Astrocyte of the cerebellum (primary cell): ENCODE data around the gene MCM3AP.

Experiments
- DNase-seq: peaks from one replicate; pipeline ENCODE4 v3.0.0-alpha.2; 2011; ENCODE audit warnings: low read depth
- H3K4me3 ChIP-seq: 2 replicates; pipeline ENCODE4 v1.5.1; 2011; ENCODE audit warnings: mild to moderate bottlenecking, low read depth, low read length, moderate library complexity
- in situ Hi-C: cut with HindIII; loops from 2 replicates; pipeline ENCODE4 v1.10.0; 2017; ENCODE audit warnings: low sequenced_read_pairs
- TF ChIP-seq, protein P1 (sequence below): IDR thresholded peaks from 2 replicates; pipeline ENCODE4 v1.5.1; 2012; ENCODE audit warnings: low read length, low read depth, moderate library complexity, mild to moderate bottlenecking; ENCODE audit errors: missing control alignments

Gene MCM3AP

DNA sequence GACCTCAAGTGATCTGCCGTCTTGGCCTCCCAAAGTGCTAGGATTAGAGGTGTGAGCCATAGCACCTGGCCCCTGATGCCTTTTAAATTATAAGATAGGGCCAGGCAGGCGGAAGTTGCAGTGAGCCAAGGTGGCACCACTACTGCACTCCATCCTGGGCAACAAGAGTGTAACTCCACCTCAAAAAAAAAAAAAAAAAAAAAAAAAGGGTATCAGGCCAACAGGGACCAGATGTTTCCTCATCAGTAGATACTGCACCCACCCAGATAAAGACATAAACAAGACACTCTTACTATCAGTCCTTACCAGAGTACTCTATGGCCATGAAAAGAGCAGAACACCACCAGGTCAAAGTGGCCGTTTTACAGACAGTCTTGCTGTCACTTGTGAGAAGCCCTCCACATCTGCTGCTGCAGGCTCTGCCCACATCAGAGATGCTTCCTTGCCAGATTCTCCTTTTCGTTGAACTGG is 35.0 kb upstream of the MCM3AP start:
- H3K4me3 ChIP-seq: no peak overlapping the region
- TF ChIP-seq, protein P1, sequence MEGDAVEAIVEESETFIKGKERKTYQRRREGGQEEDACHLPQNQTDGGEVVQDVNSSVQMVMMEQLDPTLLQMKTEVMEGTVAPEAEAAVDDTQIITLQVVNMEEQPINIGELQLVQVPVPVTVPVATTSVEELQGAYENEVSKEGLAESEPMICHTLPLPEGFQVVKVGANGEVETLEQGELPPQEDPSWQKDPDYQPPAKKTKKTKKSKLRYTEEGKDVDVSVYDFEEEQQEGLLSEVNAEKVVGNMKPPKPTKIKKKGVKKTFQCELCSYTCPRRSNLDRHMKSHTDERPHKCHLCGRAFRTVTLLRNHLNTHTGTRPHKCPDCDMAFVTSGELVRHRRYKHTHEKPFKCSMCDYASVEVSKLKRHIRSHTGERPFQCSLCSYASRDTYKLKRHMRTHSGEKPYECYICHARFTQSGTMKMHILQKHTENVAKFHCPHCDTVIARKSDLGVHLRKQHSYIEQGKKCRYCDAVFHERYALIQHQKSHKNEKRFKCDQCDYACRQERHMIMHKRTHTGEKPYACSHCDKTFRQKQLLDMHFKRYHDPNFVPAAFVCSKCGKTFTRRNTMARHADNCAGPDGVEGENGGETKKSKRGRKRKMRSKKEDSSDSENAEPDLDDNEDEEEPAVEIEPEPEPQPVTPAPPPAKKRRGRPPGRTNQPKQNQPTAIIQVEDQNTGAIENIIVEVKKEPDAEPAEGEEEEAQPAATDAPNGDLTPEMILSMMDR: no peak
- DNase-seq: no peak
- in situ Hi-C loops: no loop called here

DNA sequence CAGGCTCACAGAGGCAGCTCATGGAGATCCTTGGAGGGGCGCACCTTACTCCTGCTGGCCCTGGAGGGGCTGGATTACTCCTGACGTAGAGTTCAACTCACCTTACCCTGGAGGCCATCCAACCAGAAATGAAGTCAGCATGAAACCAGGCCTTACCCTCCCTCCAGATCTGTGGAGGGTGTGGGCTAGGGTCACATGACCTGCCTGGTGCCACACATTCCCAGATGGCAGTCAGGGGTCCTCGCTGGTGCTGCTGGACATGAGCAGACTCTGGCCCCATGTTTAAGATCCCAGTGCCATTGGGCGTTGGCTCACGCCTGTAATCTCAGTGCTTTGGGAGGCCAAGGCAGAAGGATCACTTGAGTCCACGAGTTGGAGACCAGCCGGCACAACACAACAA is 33.8 kb upstream of the MCM3AP start:
- in situ Hi-C loops: no loop called here
- TF ChIP-seq, protein P1: no peak
- H3K4me3 ChIP-seq: no peak overlapping the region
- DNase-seq: no peak

DNA sequence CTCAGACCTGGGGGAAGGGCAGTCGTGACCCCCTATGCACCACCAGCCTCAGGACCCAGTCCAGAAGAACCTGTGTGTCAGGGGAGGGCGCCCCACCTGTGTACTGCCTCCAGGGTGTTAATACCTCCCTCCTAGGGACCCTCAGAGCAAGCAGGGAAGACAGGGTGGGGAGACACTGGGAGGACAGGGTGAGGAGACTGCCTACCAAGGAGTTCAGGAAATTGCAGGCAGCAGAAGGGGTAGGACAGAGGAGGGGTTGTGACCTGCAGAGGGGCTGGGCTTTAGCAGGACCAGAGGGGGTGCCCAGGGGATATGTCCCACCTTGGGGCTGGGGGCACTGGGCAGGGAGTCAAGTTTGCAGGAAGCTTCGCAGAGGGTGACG is 33.0 kb upstream of the MCM3AP start:
- DNase-seq: no peak
- H3K4me3 ChIP-seq: no peak overlapping the region
- in situ Hi-C loops: no loop called here
- TF ChIP-seq, protein P1: no peak

DNA sequence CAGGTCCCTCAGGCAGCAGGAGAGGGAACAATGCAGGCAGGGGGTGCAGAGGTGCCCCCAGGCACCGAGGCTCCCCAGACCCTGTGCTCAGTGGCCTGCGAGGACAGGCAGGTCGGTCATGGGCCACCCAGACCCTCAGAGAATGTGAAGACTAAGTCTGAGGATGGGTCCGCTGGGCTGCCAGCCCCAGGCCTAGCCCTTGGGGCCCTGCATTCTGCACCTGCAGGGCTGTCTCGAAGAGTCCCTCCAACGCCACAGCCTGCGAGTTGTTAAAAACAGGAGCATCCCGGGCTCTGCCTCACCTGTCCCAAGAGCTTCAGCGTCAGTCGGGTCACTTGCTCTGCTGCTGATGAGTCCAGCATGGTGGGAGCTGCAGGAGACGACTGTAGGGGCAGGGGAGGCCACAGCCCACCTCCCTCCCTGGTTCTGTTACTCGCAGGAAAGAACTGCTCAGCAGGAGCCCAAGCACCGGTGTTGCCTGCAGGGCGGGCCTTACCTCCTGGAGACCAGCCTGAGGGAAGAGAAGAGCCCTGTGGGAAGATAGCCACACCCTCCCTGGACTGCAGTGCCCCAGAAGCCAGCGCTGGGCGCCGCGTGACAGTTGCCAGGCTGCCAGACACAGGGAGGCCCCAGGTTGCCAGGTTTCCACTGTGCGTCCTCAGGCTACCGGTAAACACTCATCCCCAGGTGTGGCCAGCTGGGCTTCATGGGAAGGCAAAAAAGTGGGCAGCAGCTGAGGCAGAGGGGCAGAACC is 32.5 kb upstream of the MCM3AP start:
- H3K4me3 ChIP-seq: no peak overlapping the region
- DNase-seq: no peak
- in situ Hi-C loops: no loop called here
- TF ChIP-seq, protein P1: no peak

DNA sequence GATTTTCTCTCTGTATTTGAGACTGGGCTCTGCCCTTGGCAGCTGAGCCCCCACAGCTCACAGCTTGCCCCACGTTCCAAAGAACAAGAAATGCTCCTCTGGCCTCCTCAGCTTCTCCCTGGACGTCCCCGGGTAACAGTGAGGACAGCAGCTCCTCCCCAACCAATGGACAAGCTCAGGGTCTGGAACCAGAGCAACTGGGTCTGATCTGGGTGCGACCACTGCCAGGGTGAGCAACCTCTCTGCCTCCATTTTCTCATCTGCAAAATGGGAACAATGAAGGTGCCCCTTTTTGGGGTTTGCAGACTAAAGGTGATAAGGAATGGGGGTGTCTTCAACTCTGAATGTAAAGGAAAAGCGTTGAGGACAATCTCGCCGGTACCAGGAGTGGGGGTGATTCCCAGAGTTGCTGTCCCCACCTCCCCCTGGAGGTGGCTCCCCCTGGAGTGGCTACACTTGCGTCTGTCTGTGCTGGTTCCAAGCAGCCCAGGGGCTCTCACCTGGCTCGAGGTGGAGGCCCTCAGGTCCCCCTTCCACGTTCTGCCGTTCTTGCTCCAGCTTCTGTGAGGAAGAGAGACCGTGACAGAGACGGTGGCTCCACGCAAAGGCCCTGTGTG is 31.4 kb upstream of the MCM3AP start:
- TF ChIP-seq, protein P1: no peak
- DNase-seq: no peak
- in situ Hi-C loops: no loop called here
- no peak overlapping the region for H3K4me3 ChIP-seq

DNA sequence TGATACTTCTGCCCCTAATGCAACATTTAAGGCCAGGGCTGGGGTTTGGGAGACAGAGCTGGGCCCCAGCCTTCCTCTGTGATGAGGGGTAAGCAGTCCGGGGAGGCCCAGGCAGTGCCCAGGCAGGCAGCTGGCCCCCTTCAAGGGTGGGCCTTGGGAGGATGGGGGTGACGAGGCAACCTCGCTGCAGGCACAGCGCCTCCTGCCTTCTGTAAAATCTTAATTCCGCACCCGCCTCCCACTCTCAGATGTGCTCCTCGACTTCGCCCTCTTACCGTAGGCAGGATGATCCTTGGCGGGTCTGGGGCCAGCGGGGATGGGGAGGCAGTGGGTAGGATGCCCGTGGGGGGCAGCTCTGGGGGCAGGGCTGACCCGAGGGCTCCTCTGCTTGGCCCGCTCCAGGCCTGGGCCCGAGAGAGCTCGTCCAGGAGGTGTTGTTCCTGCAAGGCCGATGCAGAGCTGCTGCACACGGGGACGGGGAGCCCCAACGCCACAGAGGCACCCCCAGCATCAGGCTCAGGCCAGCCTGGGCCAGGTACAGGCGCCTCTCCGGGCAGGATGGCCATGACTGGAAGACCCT is 29.1 kb upstream of the MCM3AP start:
- H3K4me3 ChIP-seq: no peak overlapping the region
- no peak for DNase-seq
- in situ Hi-C loops: no loop called here
- TF ChIP-seq, protein P1: no peak
